GM18517 (cell line): Measurements from ENCODE around the gene MRPL33.
"Not testable (repeated sequence)": the region's sequence is repeated elsewhere in the genome, so short reads cannot be mapped to it uniquely, and the experiment has no call there.

Experiments used
- ATAC-seq: cut with Tn5 transposase; IDR thresholded peaks from one replicate; pipeline ENCODE4 v1.9.1; 2021; ENCODE audit warnings: mild to moderate bottlenecking, moderate library complexity; ENCODE audit not compliant: unreplicated experiment

The MRPL33 gene

DNA sequence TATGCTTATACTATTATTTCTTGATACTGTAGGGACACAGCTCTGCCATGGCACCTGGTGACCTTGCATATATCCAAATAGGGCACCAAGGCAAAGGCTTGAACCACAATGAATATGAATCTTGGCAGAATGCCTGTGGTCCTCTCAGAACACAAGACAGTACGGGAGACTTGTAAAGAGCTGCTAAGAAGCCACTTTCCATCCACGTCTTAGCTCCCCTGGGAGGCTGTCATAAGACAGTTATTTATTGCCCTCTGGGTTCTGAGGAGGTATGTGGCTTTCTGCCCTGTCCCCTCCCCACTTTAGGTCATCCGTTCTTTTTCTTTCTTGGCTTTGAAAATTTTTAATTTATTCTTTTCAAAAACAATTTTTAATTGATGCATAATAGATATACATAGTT is 29.8 kb upstream of the MRPL33 start:
- no peak for ATAC-seq

DNA sequence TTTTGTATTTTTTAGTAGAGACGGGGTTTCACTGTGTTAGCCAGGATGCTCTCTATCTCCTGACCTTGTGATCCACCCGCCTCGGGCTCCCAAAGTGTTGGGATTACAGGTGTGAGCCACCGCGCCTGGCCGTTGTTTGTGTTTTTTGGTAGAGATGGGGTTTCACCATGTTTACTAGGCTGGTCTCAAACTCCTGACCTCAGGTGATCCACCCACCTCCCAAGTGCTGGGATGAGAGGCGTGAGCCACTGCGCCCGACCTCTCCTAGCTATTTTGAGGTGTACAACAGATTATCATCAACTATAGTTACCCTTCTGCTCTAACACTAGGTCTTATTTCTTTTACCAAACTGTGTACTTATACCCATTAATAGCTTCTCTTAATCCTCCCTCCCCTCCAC is 28.9 kb upstream of the MRPL33 start:
- ATAC-seq = no peak

DNA sequence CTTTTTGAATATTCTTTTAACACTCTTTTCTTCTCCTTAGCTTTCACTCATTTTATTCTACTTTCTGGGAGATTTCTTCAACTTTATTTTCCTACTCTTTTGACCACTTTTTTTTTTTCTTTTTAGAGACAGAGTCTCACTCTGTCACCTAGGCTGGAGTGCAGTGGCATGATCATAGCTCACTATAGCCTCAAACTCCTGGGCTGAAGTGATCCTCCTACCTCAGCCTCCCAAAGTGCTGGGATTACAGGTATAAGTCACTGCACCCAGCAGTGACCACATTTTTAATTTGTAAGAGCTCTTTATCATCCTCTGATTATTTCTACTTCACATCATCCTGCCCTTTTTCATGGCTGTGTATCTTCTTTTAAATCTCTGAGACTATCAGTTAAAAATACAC is 26.0 kb upstream of the MRPL33 start:
- not testable (repeated sequence) for ATAC-seq

DNA sequence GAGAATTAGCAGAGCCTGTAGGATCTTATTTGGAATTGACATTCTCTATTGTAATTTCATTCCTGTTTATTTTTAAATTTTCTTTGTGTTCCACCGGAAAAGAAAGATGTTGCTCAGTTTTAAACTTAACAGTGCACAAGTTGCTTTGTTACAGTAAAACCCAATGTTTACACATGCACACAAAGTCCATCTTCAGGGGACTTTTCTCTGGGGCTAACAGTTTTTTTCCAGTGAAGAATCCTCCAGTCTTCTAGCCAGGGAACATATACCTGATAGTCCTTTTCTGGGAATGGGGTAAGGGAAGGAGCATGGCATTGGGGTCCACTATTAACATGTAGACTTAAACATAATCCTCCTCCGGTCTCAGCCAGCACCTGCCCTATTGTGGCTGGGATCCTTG is 25.2 kb upstream of the MRPL33 start:
- no peak for ATAC-seq

DNA sequence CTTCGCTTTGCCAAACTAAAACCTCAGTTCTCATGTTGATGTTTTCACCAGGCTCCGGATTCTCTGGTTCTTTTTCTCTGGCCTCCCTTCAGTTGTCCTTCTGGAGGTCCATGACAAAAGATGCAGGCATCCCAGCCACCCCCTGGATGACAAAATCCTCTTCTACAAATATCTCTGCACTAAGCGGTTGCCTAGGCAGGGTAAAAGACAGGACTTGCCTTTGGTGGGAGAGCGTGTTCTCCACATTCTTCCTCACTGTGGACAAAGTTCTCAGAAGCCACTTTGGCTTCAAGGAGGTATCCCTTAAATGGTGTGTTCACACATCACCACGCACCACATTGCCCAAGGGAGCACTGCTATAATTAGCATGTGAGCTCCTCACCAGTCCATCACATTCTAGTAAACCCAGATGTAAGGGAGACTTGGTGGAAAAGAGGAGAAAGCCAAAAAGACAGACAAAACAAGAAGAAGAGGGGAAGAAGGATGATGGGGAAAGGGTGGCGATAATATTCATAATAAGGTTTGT is 23.6 kb upstream of the MRPL33 start:
- no peak for ATAC-seq

DNA sequence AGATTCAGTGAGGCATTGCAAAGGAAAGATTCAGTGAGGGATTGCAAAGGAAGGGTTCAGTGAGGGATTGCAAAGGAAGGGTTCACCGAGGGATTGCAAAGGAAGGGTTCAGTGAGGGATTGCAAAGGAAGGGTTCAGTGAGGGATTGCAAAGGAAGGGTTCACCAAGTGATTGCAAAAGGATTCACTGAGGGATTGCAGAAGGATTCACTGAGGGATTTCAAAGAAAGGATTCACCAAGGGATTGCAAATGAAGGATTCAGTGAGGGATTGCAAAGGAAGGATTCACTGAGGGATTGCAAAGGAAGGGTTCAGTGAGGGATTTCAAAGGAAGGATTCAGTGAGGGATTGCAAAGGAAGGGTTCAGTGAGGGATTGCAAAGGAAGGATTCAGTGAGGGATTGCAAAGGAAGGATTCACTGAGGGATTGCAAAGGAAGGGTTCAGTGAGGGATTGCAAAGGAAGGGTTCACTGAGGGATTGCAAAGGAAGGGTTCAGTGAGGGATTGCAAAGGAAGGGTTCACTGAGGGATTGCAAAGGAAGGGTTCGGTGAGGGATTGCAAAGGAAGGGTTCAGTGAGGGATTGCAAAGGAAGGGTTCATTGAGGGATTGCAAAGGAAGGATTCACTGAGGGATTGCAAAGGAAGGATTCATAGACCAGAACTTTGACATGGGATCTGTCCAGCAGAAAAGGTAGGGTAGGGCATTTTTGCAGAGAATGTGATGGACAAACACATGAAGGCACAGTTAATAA is 22.5 kb upstream of the MRPL33 start:
- not testable (repeated sequence) for ATAC-seq

DNA sequence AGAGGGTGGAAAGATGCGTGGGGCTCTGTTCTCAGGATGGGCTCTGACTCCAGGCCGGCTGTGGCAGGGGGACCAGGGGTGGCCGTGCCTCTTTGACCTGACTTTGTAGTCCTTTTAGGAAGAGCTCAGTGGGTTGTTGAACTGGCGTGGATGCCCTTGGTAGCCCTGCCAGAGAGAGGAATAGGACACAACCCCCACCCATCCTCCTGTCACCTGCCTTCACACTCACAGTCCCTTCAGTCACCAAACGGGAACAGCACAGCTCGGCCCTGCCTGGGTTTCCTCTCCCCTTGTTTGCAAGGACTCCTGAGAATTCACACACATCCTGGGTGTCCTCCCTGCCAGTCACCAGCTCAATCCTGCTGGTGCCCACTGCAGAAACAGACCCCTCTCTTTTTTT is 20.1 kb upstream of the MRPL33 start:
- ATAC-seq = no peak

DNA sequence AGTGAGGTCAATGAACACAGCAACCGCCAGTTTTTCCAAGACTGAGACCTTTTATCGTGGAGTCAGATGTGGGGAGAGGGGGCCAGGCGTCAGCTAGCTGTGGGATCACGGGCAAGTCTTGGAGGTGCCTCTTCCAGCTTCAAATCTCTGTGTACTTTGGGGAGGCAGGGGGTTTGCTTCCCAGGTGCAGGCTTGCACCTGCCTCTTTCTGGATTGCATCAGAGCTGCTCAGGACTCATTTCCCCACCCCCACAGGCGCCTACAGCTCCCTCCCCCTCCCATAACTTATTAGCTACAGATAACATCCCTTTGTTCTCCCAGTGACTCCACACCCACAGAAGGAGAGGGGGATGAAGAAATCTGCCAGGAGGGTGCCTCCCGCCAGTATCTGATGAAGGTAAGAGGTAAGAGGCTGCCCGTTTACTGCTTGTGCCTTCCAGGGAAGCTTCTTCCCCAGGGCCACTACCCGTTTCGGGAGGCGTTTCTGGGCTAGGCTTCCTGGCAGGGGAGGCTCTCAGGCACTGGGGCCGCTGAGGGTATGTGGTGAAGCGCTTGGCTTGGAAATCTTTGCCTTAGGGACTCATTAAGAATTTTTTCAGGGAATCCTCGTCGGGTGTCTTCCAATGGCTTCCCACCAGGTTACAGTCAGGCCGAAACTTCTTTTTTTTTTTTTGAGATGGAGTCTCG is 18.8 kb upstream of the MRPL33 start:
- no peak for ATAC-seq

DNA sequence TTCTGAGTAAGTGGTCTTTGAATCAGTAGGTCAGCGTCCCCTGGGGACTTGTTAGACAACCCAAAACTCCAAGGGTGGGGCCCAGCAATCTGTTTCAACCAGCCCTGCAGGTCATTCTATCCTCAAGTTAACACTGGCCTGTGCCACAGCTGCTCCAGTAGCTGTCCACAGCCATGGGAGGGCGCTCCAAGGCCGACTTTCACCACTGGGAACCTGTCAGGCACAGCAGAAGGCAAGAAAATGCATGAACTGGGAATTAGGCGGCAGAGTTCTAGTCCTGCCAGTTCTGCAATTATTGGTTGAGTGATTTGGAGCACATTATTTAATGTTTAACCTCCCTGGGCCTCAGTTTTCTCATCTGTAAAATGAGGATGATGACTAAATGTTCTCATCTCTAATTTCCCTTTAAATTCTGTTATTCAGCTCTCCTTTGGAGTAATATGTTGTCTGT is 17.4 kb upstream of the MRPL33 start:
- ATAC-seq = no peak

DNA sequence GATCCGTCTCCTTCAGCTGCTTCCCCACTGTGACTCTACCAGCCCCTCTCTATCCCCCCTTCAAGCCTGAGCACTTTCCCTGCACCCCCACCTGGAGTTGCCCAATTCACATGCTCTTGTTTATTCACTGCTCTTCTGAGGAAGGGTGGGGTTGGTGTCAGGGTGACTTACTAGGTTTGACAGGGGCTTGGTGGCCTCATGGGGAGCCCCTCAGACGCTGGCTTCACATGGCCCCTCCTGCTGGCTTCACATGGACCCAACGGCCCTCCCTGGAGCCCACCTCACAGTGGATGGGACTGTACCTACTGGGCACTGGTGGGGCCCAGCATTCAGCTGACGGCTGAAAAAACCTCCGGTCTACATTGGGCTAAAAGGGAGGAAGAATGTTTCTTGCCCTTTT is 16.7 kb upstream of the MRPL33 start:
- no peak for ATAC-seq

DNA sequence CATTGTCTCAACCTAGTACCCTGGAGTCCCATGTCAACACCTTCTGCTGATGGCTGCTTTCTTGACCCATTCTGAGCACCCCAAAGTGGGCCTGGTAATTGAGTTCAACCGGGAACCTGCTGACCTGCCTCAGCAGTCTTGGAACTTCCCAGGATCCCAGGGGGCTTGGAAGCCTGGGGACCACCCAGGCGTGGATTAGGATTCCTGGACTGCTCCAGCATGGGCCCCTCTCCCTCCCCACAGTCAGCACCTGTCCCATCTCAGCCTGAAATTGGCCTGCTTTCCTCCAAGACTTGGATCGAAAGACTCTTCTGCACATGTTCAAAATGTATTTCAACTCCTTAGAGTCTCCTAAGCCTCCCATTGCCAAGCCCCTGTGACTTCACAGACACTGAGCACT is 15.4 kb upstream of the MRPL33 start:
- no peak for ATAC-seq

DNA sequence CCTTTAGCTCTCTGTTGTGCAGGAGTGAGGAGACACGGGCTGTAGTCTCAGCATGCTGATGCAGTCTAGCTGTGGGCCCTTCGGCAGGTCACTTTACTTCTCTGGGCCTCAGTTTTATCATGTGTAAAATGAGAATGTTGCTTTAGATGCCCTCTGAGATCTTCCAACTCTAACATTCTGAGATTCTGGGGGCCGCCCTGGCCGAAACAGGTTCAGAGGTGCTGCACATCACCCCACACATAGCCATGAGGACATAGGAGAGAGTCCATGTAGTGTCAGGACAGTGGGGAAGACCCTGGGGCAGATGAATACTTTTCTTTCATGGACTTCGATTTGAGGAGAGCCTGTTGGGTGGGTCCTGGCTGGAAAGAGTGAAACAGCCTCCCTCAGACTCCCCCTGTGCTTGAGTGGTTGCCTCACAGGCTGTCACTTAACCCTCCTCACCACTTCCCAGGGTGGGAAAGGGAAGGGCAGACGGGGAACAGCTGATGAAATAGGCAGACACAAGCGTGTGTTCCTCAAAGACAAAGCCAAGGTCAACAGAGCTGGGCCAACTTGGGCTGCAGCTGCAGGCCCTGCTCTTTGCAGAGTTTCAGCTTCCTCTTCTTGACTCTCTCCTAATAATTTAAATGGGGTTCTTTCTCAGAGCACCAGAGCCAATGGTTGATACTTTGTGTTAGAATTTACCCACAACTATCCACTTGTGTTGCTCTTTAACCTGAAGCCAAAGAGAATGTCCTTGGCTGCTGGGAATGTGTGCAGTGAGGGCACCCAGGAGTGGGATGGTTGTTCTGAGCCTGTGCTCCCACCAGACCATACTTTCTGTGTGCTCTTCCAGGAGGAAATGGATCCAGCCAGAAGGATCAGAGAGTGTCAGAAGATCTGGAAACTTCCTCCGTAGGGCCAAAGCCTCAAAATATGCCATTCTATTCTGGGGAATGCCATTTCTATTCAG is 14.7 kb upstream of the MRPL33 start:
- no peak for ATAC-seq

DNA sequence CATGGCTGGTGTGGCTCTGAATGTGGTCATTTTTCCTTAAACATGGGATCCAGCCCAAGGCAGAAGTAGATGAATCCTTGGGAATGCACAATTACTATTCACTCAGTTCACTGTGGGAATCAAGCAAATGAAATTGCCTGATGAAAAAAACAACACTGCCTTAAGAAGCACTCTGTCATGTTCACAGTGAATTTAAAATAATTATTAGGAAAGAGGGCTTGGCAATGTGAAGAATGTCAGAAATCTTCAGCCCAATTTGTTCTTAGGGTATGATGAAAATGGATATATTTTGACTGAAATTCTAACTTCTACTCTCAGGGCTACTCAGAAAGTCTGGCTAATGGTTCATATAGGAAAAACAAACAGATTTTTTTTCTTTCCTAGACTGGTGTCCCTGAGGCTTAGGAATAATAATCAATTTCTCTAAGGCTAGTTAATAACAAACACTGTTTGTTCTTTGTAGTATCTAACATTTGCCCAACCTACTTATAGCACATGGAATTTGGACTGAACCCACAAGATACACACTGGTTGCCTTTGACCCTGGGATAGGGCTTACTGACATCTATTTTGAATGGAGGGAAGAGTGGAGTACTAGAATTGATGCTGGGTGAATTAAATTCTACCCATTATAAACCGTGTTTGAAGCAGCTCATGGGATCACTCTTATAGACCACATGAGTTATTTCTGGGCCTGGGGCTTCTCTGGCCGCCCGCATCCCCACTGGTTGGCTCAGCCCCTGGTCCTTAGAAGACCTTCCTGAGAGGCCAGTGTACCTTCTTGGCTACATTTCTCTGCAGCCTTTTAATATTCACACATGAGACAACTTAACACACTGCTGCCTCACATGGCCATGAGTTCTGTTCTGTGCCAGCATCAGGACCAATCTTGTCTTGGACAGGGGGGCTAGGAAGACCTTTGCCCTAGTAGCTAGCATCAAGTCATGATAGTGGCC is 8.3 kb upstream of the MRPL33 start:
- no peak for ATAC-seq

DNA sequence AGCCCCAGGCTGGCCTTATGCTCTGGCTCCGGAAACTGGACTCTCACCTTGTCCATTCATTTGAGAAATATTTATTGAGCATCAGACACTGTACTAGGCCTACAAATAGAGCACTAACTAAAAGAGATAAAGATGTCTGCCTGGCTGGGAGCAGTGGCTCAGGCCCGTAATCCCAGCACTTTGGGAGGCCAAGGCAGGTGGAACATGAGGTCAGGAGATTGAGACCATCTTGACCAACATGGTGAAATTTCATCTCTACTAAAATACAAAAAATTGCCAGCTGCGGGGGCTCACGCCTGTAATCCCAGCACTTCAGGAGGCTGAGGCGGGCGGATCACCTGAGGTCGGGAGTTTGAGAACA is 7.6 kb upstream of the MRPL33 start:
- no peak for ATAC-seq

DNA sequence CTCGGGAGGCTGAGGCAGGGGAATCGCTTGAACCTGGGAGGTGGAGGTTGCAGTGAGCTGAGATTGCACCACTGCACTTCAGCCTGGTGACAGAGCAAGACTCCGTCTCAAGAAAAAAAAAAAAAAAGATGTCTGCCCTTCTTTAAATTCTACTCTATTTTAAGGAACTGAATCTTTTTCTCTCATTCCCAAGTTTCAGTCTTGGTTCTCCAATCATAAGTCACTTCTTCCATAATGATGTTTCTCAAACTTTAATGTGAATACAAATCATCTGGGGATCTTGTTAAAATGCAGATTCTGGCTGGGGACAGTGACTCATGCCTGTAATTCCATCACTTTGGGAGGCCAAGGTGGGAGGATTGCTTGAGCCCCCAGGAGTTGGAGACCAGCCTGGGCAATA is 7.0 kb upstream of the MRPL33 start:
- ATAC-seq = not testable (repeated sequence)

DNA sequence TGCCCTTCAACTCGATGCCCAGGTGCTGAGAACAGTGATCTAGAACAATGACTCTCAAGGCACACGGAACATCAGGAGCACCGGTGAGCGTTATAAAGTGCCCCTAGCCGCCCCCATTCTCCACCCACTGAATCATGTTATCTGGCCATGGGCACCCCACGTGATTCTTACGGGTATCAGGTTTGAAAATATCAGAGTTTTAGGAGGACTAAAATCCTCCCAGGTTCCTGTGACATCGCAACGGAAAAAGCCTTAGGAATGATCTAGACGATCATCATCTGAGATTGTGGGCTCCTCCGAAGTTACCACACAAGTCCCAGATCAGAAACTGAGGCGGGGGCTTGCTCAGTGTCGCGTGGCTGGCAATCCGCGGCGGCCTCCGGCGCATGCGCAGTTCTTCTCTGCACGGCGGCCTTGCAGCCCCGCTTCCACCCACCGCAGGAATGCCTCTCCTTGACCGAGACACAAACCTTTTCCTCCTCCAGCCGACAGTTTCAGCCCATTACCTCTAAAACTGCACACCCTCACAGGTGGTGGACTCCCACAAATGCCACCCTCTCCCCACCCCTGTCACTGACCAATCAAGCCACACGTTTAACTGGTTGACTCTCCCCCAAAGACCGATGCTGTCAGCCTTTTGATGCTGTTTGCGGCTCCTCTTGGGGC is 5.8 kb upstream of the MRPL33 start:
- no peak for ATAC-seq

DNA sequence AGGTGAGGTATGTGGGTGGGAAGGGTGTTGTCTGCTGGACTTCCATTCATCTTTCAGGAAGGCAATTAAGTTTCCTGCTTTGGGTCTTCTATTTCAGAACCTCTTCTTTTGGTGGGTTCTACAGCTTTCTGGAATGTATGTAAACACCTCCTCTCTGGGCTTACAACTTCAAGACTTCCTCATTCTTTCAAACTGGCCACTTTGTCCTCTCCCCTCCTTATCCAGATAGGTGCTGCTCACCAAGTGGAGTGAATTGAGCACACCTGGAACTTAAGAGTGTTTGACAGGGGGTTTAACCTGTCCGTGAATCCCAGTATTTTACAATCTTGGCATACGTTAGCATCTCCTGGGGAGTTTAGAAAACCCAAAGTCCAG is 5.2 kb upstream of the MRPL33 start:
- ATAC-seq = no peak

DNA sequence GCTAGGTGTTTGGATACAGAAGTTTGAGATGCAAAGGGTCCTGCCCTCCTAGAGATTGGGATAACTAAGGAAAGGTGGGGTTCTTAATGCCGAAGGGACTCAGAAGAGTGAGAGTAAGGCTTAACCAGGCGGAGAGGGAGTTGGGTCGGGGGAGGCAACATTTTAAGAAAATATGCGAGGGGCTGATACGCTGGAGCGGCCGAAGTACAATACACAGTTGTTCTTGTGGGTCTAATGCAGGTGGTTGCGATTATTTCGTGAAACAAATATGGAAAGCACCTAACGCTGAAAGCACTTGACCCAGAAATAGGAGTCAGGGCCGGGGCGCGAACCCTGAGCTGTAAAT is 344 bp upstream of the MRPL33 start:
- peak; percentile 14 for ATAC-seq

DNA sequence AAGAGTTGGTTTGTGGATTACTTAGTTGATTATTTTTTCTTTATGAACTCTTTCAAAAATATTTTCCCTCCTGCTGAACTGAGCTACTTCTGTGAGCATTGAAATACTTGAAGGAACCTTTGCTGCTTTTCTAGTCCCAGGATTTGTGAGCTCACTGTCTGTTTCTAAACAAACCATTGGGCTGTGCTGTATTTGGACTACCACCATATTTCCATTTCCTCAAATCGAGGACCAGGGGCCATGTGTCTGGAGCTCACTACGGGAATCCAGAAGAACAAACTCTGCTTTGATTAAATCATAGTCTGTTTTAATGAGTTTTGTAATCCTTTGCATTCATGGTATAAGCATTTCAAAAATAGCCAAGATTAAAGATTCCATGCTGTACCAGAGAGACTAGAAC is 1.3 kb downstream of the MRPL33 start:
- ATAC-seq = no peak

DNA sequence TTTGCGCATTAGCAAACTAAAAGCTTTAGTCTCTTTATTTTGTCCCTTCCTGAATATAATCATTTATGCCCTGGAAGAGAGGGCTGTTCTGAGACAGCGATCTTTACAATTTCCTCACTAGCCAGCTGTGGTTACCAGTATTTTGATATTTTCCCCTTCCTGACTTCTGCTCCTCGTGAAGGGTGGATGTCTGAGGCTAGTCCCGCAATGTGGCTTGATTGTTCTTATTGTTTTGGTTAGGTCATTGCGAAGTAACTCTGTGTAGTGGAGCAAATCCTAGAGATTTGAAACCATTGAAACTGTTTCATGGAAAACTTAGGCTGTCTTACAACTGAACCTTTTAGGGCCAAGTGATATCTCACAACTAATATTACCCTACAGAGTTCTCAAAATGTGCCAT is 2.4 kb downstream of the MRPL33 start:
- no peak for ATAC-seq
